GM12878 (cell line): ENCODE results near the gene NFKB2. TPM values are rescaled to one million over a fixed set of nuclear protein-coding genes. Genes with fewer than 3 reads are reported as not detected.

Experiments used
- ATAC-seq: fragments of 200-7000 bp; cut with Tn5 transposase; 3 replicates; pipeline ENCODE4 v1.9.1; 2020; ENCODE audit warnings: mild to moderate bottlenecking, moderate library complexity
- BruUV-seq: library from RNA; stranded (reverse); fragments of 400-500 nt; replicated peaks from 2 replicates; lab custom pipeline; 2021; lab: Mats Ljungman, UMichigan
- CTCF ChIA-PET: fragments of 300-600 bp; sonication (Branson Sonifier 250); formaldehyde crosslinking; extraction: SDS; loops from one replicate; lab custom pipeline; 2021; ENCODE audit warnings: inconsistent platforms; lab: Yijun Ruan, JAX
- POLR2A ChIA-PET: fragments of 350-600 bp; formaldehyde crosslinking; extraction: SDS; loops from one replicate; lab custom pipeline; 2021; ENCODE audit warnings: inconsistent platforms; lab: Charles Lee
- RAD21 ChIA-PET: fragments of 300-600 bp; sonication (Branson Sonifier 250); formaldehyde crosslinking; loops from one replicate; lab custom pipeline; 2023; ENCODE audit warnings: antibody characterized with exemption; ENCODE audit not compliant: unreplicated experiment; lab: Charles Lee
- SMC1A ChIA-PET: fragments of 300-600 bp; sonication (Branson Sonifier 250); formaldehyde crosslinking; loops from one replicate; lab custom pipeline; 2023; ENCODE audit not compliant: unreplicated experiment, uncharacterized antibody; lab: Charles Lee
- DNase-seq: peaks from one replicate; pipeline ENCODE4 v3.0.0-alpha.2; 2011; ENCODE audit warnings: low read depth, low spot score
- FAIRE-seq: peaks from 3 replicates; lab custom pipeline; 2011; peaks lifted over from hg19 to GRCh38; lab: Jason Lieb, UNC
- H2AFZ ChIP-seq: 2 replicates; pipeline ENCODE4 v1.6.0; 2011; ENCODE audit warnings: low read depth, low read length, control low read depth; ENCODE audit not compliant: control insufficient read depth
- H3K27ac ChIP-seq: 2 replicates; pipeline ENCODE4 v1.5.1; 2011; ENCODE audit warnings: control low read depth; ENCODE audit not compliant: control insufficient read depth, insufficient read depth
- H3K27me3 ChIP-seq, 2 experiments: replicated peaks in 1 of 2; 2 replicates each; pipeline versions ENCODE4 v1.6.0 to v1.6.1; 2011; ENCODE audit warnings: low read length in 1 of 2; ENCODE audit not compliant: control insufficient read depth in 2 of 2, insufficient read depth in 2 of 2
- H3K36me3 ChIP-seq, 2 experiments: 2 replicates each; pipeline ENCODE4 v1.5.1; 2011; ENCODE audit warnings: low read length in 1 of 2; ENCODE audit not compliant: control insufficient read depth in 2 of 2, insufficient read depth in 2 of 2
- H3K4me1 ChIP-seq: 2 replicates; pipeline ENCODE4 v1.6.1; 2011; ENCODE audit warnings: mild to moderate bottlenecking, low read length, moderate library complexity, mixed read lengths; ENCODE audit not compliant: control insufficient read depth, insufficient read depth
- H3K4me2 ChIP-seq: 2 replicates; pipeline ENCODE4 v1.6.0; 2011; ENCODE audit warnings: control low read depth; ENCODE audit not compliant: control insufficient read depth, insufficient read depth
- H3K4me3 ChIP-seq: fragments of 200-600 bp; sonication (generic); 2 replicates; pipeline ENCODE4 v1.5.1; 2016
- H3K79me2 ChIP-seq: 2 replicates; pipeline ENCODE4 v1.6.0; 2011; ENCODE audit warnings: low read length; ENCODE audit not compliant: control insufficient read depth, insufficient read depth
- H3K9ac ChIP-seq: 2 replicates; pipeline ENCODE4 v1.8.0; 2011; ENCODE audit warnings: low read length, control low read depth, mixed read lengths; ENCODE audit not compliant: control insufficient read depth, insufficient read depth
- H3K9me3 ChIP-seq: replicated peaks from 3 replicates; pipeline ENCODE4 v1.5.1; 2011; ENCODE audit warnings: mild to moderate bottlenecking, low read length; ENCODE audit not compliant: control insufficient read depth, insufficient read depth
- H4K20me1 ChIP-seq: 2 replicates; pipeline ENCODE4 v1.6.0; 2011; ENCODE audit not compliant: control insufficient read depth, insufficient read depth
- RAD21 ChIP-seq: IDR thresholded peaks from 2 replicates; pipeline ENCODE4 v1.6.1; 2011; ENCODE audit warnings: mild to moderate bottlenecking, low read depth, low read length, moderate library complexity; ENCODE audit not compliant: insufficient read depth
- SMC3 ChIP-seq: IDR thresholded peaks from 2 replicates; pipeline ENCODE4 v1.6.1; 2011; ENCODE audit warnings: low read length, improper control_type of control experiment, borderline replicate concordance
- TCF12 ChIP-seq: IDR thresholded peaks from 2 replicates; pipeline ENCODE4 v1.6.1; 2011; ENCODE audit warnings: low read depth, mild to moderate bottlenecking, low read length
- YY1 ChIP-seq: IDR thresholded peaks from 2 replicates; pipeline ENCODE4 v1.6.1; 2011; ENCODE audit warnings: low read depth, mild to moderate bottlenecking, low read length
- WGBS: methylation state at CpG from one replicate; pipeline ENCODE4 v1.1.6; 2016; ENCODE audit warnings: low lambda C conversion rate; ENCODE audit not compliant: insufficient replicate concordance, insufficient coverage; ENCODE audit errors: missing lambda C conversion rate; 5-methylcytosine and 5-hydroxymethylcytosine counted together
- in situ Hi-C: fragments of 300-500 bp; cut with MboI; formaldehyde crosslinking; loops from 9 replicates; pipeline ENCODE4 v1.14.3; 2018; ENCODE audit warnings: mixed read lengths
- intact Hi-C: fragments of 100-400 bp; cut with micrococcal nuclease; formaldehyde crosslinking; loops from one replicate; pipeline ENCODE4 v1.14.2; 2022; ENCODE audit not compliant: unreplicated experiment
- polyA plus RNA-seq, 11 experiments: library from polyadenylated mRNA; depleted of rRNA in 4 of 11; unstranded in 6 of 11; stranded (reverse) in 5 of 11; fragments of >200 nt; fragmentation: Nextera tagmentation in 4 of 11; fragmentation: Illumina TruSeq in 1 of 11; extraction: Ambion mirVana in 4 of 11; extraction: Trizol in 1 of 11; gene quantifications; 1 replicate in 1 of 11; 2 replicates in 10 of 11; pipeline versions ENCODE4 v1.2.1 to v1.2.3, GENCODE V29; 2011 to 2016; ENCODE audit warnings: inconsistent platforms in 2 of 11, missing spikeins in 2 of 11, low read depth in 1 of 11
- total RNA-seq, 4 experiments: library from RNA; depleted of rRNA in 3 of 4; stranded (reverse); fragments of >200 nt in 3 of 4; fragmentation: Illumina TruSeq in 1 of 4; extraction: Trizol in 1 of 4; gene quantifications; 2 replicates each; pipeline versions ENCODE4 v1.2.1 to v1.2.3, GENCODE V29; 2013 to 2021
- TF ChIP-seq, protein P1 (sequence below), 3 experiments: IDR thresholded peaks in 2 of 3; conservative IDR thresholded peaks in 1 of 3; 2 replicates each; pipeline ENCODE4 v1.5.1; 2011; ENCODE audit warnings: low read depth in 3 of 3, low read length in 3 of 3, mild to moderate bottlenecking in 3 of 3, control low read depth in 2 of 3, moderate library complexity in 2 of 3, inconsistent platforms in 1 of 3, mixed read lengths in 1 of 3; ENCODE audit not compliant: control insufficient read depth in 2 of 3, insufficient read depth in 1 of 3; ENCODE audit errors: extremely low read depth in 1 of 3

The NFKB2 gene
- total and polyA plus RNA-seq, 10 of the 15 experiments (the other 5 are each of a cell fraction or from before 2014, with no cell fraction given), result 0.56 to 144 (median 49.4) TPM

DNA sequence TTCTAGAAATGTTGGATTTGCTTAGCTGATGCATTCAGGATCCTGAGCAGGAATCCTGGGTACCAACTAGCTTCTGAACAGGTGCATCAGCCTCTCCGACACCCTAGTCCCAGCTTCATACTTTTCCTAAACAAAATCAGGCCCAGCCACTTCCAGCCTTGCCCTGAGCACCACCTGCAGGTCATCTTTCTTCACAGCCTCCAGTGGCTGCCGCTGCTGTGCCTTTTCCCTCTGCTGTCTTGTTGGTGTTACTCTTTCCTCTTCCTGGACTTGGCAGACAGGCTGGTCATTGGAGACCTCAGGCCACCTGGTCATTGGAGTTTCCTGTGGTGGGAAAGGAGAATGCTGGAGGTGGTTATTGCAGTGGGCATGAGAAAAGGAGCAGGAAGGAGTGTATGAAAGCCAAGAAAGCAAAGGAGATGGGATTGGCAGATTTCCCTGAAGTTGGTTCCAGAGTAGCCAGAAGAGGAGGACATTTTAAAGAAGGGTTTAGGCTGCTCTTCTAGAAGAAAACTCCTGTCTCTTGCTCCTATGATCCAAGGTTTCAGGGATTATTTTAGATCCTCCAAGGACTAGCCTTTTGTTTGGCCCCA is 48.2 kb upstream of the NFKB2 start:
- Histone ChIP-seq H3K4me1 (no peaks in the 10 kb centered on the region), H3K9me3 (no peaks in the 10 kb centered on the region), H3K27me3 (no peaks in the 10 kb centered on the region), H2AFZ (no peak overlapping the region), H3K27ac (no peak overlapping the region), H3K4me3 (no peak overlapping the region), H3K36me3 (peaks cover 5 to 12% of the 10 kb centered on the region in 2 experiments; a peak in 3 of 4 replicates), H3K9ac (no peak overlapping the region), H4K20me1 (peaks cover 2% of the 10 kb centered on the region; the same call in 1 of the 2 replicates), H3K4me2 (no peak overlapping the region)
- DNase-seq (no peak), ATAC-seq (peak; percentile 35; the same call in 1 of the 3 replicates), FAIRE-seq (no peak)
- RAD21 ChIA-PET, result interaction anchor here (0.6 to 3.0 kb wide), 4 partner anchors 80 to 178 kb away, joined by 3 to 27 read pairs (median 6); no protein-coding TSS in a partner anchor
- in situ Hi-C loops, result no loop called here
- 97% methylated on average over 2 of the region's 2 CpGs for WGBS
- intact Hi-C loops, result no loop called here
- CTCF ChIA-PET, result interaction anchor here (0.6 to 21.7 kb wide), 17 partner anchors 11 to 215 kb away, joined by 3 to 632 read pairs (median 3); partner anchors contain the start of genes ELOVL3 and PPRC1
- BruUV-seq, result no TSS peak
- SMC1A ChIA-PET, result interaction anchor here (0.8 to 12.0 kb wide), 3 partner anchors 81 to 135 kb away, joined by 3 to 231 read pairs (median 3); partner anchors contain the start of gene ELOVL3
- TF ChIP-seq YY1, result 0 out of 2 replicates have a peak, but pooled peaks have one; percentile 7
- TF ChIP-seq RAD21, result peak; percentile 60
- TF ChIP-seq SMC3, result peak; percentile 56; the same call in 1 of the 2 replicates
- TF ChIP-seq TCF12, result no peak
- TF ChIP-seq, protein P1, sequence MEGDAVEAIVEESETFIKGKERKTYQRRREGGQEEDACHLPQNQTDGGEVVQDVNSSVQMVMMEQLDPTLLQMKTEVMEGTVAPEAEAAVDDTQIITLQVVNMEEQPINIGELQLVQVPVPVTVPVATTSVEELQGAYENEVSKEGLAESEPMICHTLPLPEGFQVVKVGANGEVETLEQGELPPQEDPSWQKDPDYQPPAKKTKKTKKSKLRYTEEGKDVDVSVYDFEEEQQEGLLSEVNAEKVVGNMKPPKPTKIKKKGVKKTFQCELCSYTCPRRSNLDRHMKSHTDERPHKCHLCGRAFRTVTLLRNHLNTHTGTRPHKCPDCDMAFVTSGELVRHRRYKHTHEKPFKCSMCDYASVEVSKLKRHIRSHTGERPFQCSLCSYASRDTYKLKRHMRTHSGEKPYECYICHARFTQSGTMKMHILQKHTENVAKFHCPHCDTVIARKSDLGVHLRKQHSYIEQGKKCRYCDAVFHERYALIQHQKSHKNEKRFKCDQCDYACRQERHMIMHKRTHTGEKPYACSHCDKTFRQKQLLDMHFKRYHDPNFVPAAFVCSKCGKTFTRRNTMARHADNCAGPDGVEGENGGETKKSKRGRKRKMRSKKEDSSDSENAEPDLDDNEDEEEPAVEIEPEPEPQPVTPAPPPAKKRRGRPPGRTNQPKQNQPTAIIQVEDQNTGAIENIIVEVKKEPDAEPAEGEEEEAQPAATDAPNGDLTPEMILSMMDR (IDR thresholded peaks at IDR 0.05 in 2 of 3, conservative IDR thresholded peaks at IDR 0.05 in 1 of 3; ENCODE audit: control insufficient read depth in 2 of 3, extremely low read depth in 1 of 3, insufficient read depth in 1 of 3, low read depth in 3 of 3, low read length in 3 of 3), result peak; percentile 21 to 55 (median 32); a peak in 3 of 6 replicates
- TF ChIP-seq, all 136 proteins: peak for 4
- POLR2A ChIA-PET, result no interaction called here
- no peaks in the 10 kb centered on the region for H3K79me2 ChIP-seq
